ENCODE measurements around the gene CCPG1. TPM values are rescaled to one million over a fixed set of nuclear protein-coding genes. Genes with fewer than 3 reads are reported as not detected.
A peak's percentile ranks its signal among the peaks of the same experiment; 100 is the strongest.

CCPG1 gene
- total RNA-seq, 1 donor from 2014 or later, result 31.2 TPM

- no peak for DNase-seq (ENCODE audit: low spot score, unreplicated experiment)
- TF ChIP-seq CTCF (IDR thresholded peaks at IDR 0.05; ENCODE audit: unreplicated experiment), result no peak
- Mint-ChIP-seq H3K36me3 (ENCODE audit: insufficient read depth) (peaks cover 7% of the 10 kb centered on the region), H3K27ac (no peak overlapping the region), H3K4me3 (ENCODE audit: low read depth) (peak overlapping the region; percentile 96), H3K27me3 (no peaks in the 10 kb centered on the region), H3K9me3 (ENCODE audit: low read depth) (no peaks in the 10 kb centered on the region), H3K4me1 (ENCODE audit: low read depth) (peaks cover 3% of the 10 kb centered on the region)
Observed at GRCh38 chr15:55319537-55320237, 88.5 kb downstream of the CCPG1 start.

- H3K27me3 Mint-ChIP-seq, result no peaks in the 10 kb centered on the region
- H3K36me3 Mint-ChIP-seq (ENCODE audit: insufficient read depth), result peaks cover 6% of the 10 kb centered on the region
- H3K4me1 Mint-ChIP-seq (ENCODE audit: low read depth), result peaks cover 3% of the 10 kb centered on the region
- peak; percentile 19 for TF ChIP-seq CTCF (IDR thresholded peaks at IDR 0.05; ENCODE audit: unreplicated experiment)
- peak; percentile 53 for DNase-seq (ENCODE audit: low spot score, unreplicated experiment)
- H3K27ac Mint-ChIP-seq, result peak within 1 kb of the TSS; percentile 98
- H3K4me3 Mint-ChIP-seq (ENCODE audit: low read depth), result peak within 1 kb of the TSS; percentile 96
- no peaks in the 10 kb centered on the region for H3K9me3 Mint-ChIP-seq (ENCODE audit: low read depth)
Observed at GRCh38 chr15:55318588-55319494, 89.3 kb downstream of the CCPG1 start, which contains the start of the genes PIGB and PIGBOS1. TSS of gene PIGB (plus strand) at chr15:55319222. CDS start at chr15:55319251, 29 bp downstream. TSS of gene PIGBOS1 (minus strand) at chr15:55319123. CDS start at chr15:55317792, 1,331 bp downstream.

Small RNA genes within 50 kb of the gene (microRNA-seq; reads per million reads assigned to microRNA genes)
- 244 reads per million, percentile 65 among the genes with 10 or more reads in this experiment for gene MIR628 (ENCODE audit: borderline number of aligned reads, unreplicated experiment)

Other genes with a start within 250 kb of the CCPG1 start
- 69.1 and 72.3 TPM in 2 replicates for gene RSL24D1, start 211.4 kb downstream of the CCPG1 start, total RNA-seq
- 14.0 and 14.5 TPM in 2 replicates for gene RAB27A, start 118.5 kb downstream of the CCPG1 start, total RNA-seq
- 13.5 and 13.6 TPM in 2 replicates for gene PIGBOS1, start 89.2 kb downstream of the CCPG1 start, total RNA-seq
- gene PIGB, start 89.1 kb downstream of the CCPG1 start, total RNA-seq, result 16.2 and 17.6 TPM in 2 replicates
- 4.7 and 5.8 TPM in 2 replicates for gene PIERCE2, start 136 bp upstream of the CCPG1 start, total RNA-seq
- 9.3 and 10.6 TPM in 2 replicates for gene DNAAF4, start 99.9 kb upstream of the CCPG1 start, total RNA-seq
- gene PYGO1, start 180.0 kb upstream of the CCPG1 start, total RNA-seq, result 19.9 and 21.8 TPM in 2 replicates

All from progenitor cell of endocrine pancreas (in vitro differentiated cells).